MCF 10A (cell line): ENCODE data around the gene PIK3CG. TPM values are rescaled to one million over a fixed set of nuclear protein-coding genes. Genes with fewer than 3 reads are reported as not detected.

ENCODE experiments used
- BruUV-seq: library from RNA; stranded (reverse); fragments of 400-500 nt; replicated peaks from 2 replicates; lab custom pipeline; 2021; lab: Mats Ljungman, UMichigan
- CTCF ChIA-PET: fragments of 300-600 bp; sonication (Branson Sonifier 250); formaldehyde crosslinking; extraction: SDS; loops from one replicate; lab custom pipeline; 2021; ENCODE audit warnings: antibody characterized with exemption, inconsistent platforms; lab: Yijun Ruan, JAX
- POLR2A ChIA-PET: fragments of 300-600, 350-650 bp; sonication (Branson Sonifier 250); formaldehyde crosslinking; extraction: SDS; loops from one replicate; lab custom pipeline; 2020; ENCODE audit warnings: antibody characterized with exemption, inconsistent platforms; lab: Yijun Ruan, JAX
- DNase-seq: peaks from one replicate; pipeline ENCODE4 v3.0.0-alpha.2; 2018; ENCODE audit not compliant: unreplicated experiment
- H3K27ac Mint-ChIP-seq: one replicate; pipeline ENCODE4 v1.8.0; 2022; ENCODE audit warnings: mild to moderate bottlenecking, low read depth, mixed read lengths; ENCODE audit not compliant: unreplicated experiment
- H3K27me3 Mint-ChIP-seq: one replicate; pipeline ENCODE4 v1.8.0; 2022; ENCODE audit warnings: mixed read lengths; ENCODE audit not compliant: insufficient read depth, unreplicated experiment
- H3K36me3 Mint-ChIP-seq: one replicate; pipeline ENCODE4 v1.8.0; 2022; ENCODE audit warnings: mild to moderate bottlenecking, moderate library complexity, mixed read lengths; ENCODE audit not compliant: insufficient read depth, unreplicated experiment
- H3K4me1 Mint-ChIP-seq: one replicate; pipeline ENCODE4 v1.8.0; 2022; ENCODE audit warnings: mixed read lengths; ENCODE audit not compliant: insufficient read depth, unreplicated experiment
- H3K4me3 Mint-ChIP-seq: one replicate; pipeline ENCODE4 v1.8.0; 2022; ENCODE audit warnings: mild to moderate bottlenecking, moderate library complexity, mixed read lengths; ENCODE audit not compliant: unreplicated experiment
- H3K9me3 Mint-ChIP-seq: one replicate; pipeline ENCODE4 v1.8.0; 2022; ENCODE audit warnings: mixed read lengths; ENCODE audit not compliant: unreplicated experiment
- intact Hi-C: fragments of 100-400 bp; cut with micrococcal nuclease; formaldehyde crosslinking; loops from 2 replicates; pipeline ENCODE4 v1.14.1; 2022
- total RNA-seq: library from RNA; stranded (reverse); gene quantifications from 2 replicates; pipeline ENCODE4 v1.2.3, GENCODE V29; 2022
- TF ChIP-seq, protein P1 (sequence below): fragments of 200-600 bp; IDR thresholded peaks from one replicate; pipeline ENCODE4 v1.8.0; 2022; ENCODE audit warnings: antibody characterized with exemption, mild to moderate bottlenecking; ENCODE audit not compliant: unreplicated experiment

The PIK3CG gene
- total RNA-seq, 1 experiment from 2014 or later, result not detected

DNA sequence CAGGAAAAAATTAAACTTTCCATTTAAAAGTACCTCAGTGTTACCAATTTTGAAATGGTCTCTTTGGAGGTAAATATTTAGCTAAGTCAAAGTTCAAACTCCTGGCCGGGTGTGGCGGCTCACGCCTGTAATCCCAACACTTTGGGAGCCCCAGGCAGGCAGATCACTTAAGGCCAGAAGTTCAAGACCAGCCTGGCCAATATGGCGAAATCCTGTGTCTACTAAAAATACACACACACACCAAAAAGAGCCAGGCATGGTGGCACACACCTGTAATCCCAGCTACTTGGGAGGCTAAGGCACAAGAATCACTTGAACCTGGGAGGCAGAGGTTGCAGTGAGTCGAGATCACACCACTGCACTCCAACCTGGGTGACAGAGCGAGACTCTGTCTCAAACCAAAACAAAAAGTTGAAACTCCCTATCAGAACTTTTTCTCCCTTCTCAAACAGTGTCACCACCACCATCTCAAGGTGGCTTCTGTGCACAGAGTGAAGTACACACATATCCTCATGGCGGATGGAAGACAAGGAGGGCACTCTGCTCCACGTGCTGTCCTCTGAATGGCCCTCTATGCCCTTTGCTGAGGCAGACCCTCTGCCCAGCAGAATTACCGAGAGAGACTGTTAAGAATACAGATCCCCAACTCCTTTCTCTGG, 11.7 kb upstream of the PIK3CG start:
- H3K27ac Mint-ChIP-seq, result no peak overlapping the region
- no peak overlapping the region for H3K4me3 Mint-ChIP-seq
- ChIA-PET POLR2A (no interaction called here), CTCF (interaction anchor here (0.8 kb wide), 1 partner anchor 15 kb away, joined by 3 read pairs; no protein-coding TSS in a partner anchor)
- no peaks in the 10 kb centered on the region for H3K4me1 Mint-ChIP-seq
- no peaks in the 10 kb centered on the region for H3K27me3 Mint-ChIP-seq
- intact Hi-C loops, result no loop called here
- TF ChIP-seq, protein P1, sequence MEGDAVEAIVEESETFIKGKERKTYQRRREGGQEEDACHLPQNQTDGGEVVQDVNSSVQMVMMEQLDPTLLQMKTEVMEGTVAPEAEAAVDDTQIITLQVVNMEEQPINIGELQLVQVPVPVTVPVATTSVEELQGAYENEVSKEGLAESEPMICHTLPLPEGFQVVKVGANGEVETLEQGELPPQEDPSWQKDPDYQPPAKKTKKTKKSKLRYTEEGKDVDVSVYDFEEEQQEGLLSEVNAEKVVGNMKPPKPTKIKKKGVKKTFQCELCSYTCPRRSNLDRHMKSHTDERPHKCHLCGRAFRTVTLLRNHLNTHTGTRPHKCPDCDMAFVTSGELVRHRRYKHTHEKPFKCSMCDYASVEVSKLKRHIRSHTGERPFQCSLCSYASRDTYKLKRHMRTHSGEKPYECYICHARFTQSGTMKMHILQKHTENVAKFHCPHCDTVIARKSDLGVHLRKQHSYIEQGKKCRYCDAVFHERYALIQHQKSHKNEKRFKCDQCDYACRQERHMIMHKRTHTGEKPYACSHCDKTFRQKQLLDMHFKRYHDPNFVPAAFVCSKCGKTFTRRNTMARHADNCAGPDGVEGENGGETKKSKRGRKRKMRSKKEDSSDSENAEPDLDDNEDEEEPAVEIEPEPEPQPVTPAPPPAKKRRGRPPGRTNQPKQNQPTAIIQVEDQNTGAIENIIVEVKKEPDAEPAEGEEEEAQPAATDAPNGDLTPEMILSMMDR, result no peak
- no peaks in the 10 kb centered on the region for H3K36me3 Mint-ChIP-seq
- no peak for DNase-seq
- no peaks in the 10 kb centered on the region for H3K9me3 Mint-ChIP-seq
- no TSS peak for BruUV-seq

DNA sequence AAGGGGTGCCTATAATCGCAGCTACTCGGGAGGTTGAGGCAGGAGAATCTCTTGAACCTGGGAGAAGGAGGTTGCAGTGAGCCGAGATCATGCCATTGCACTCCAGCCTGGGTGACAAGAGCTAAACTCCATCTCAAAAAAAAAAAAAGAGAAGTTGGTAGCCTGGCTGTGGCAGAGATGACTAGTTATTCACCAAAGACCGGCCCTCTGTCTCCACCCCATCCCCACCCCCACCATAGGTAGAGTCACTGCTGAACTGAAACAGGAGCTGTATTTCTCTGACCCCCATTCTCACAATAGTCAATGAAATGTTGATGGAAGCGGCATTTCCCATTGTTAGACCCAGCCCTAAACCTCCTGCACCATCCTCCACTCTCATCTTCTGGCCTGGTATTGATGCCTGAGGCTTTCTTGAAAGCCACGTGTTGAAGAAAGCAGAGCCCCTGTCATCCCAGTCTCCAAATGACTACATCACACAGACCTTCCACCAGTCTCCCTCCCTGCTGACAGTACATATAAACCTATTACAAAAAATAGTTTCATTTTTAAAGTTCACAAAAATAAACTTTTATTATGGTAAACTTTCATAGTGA, 9.4 kb upstream of the PIK3CG start:
- intact Hi-C loops, result no loop called here
- POLR2A ChIA-PET, result no interaction called here
- Mint-ChIP-seq H3K27ac (no peak overlapping the region), H3K36me3 (no peaks in the 10 kb centered on the region), H3K4me3 (no peak overlapping the region), H3K9me3 (no peaks in the 10 kb centered on the region), H3K27me3 (peaks cover 4% of the 10 kb centered on the region), H3K4me1 (no peaks in the 10 kb centered on the region)
- TF ChIP-seq, protein P1, result no peak
- CTCF ChIA-PET, result interaction anchor here (0.6 kb wide), 1 partner anchor 31 kb away, joined by 3 read pairs; no protein-coding TSS in a partner anchor
- DNase-seq, result no peak
- no TSS peak for BruUV-seq

DNA sequence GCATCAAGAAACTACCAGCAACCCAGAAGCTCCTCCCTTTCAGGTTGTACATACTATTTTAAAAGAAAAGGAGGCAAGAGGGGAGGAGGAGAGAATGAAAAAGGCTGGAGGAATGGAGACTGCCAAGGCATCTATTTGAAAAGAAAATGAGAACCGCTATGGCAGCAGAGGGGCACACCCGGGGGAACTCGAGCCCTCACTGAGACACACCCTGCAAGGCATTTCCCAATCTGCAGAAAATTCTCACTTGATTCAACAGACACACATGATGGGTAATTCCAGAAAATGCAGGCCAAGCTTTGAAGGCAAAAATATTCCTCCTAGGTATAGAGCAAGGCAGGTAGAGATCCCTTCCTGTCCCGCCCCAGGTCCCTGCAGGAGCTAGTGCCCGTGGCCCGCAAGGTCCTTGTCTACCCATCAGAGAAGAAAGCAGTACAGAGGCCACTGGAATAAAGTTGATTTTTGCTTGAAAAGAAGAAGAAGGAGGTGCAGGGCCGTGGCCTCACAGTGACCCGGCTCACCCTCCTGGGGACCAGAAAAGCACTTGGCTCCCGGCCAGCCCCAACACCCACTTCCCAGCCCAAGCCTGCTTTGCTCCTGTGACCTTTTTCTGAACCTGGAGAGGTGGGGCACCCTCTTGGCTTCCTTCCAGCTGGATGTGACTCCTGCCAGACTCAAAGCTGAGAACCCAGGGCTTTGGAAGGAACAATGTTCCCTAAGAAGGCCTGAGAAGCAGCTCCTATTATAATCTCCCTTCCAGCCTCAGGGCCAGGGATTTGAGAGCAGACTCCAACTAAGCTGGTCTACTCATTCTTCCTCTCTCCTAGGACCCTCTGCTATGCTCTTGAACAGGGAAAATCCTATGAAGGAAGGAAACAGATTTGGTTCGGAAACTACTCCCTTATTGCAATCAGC, 6.2 kb upstream of the PIK3CG start:
- POLR2A ChIA-PET, result interaction anchor here (0.6 kb wide), 1 partner anchor 10 kb away, joined by 3 read pairs; no protein-coding TSS in a partner anchor
- TF ChIP-seq, protein P1, result no peak
- Mint-ChIP-seq H3K9me3 (no peaks in the 10 kb centered on the region), H3K36me3 (no peaks in the 10 kb centered on the region), H3K27me3 (peaks cover 31% of the 10 kb centered on the region), H3K4me1 (no peaks in the 10 kb centered on the region), H3K4me3 (no peak overlapping the region), H3K27ac (no peak overlapping the region)
- intact Hi-C loops, result no loop called here
- peak; percentile 78 for DNase-seq
- no TSS peak for BruUV-seq
- CTCF ChIA-PET, result interaction anchor here (0.5 to 0.7 kb wide), 4 partner anchors 48 to 763 kb away, joined by 3 to 5 read pairs (median 3); no protein-coding TSS in a partner anchor
